IgD-negative memory B cell (primary cell): Measurements from ENCODE around the gene HECTD1. TPM values are rescaled to one million over a fixed set of nuclear protein-coding genes. Genes with fewer than 3 reads are reported as not detected.
"Not testable (repeated sequence)": the region's sequence is repeated elsewhere in the genome, so short reads cannot be mapped to it uniquely, and the experiment has no call there.

Experiments used
- H3K27ac Mint-ChIP-seq, 3 donors: one replicate each; pipeline ENCODE4 v1.8.0; 2020 to 2022; ENCODE audit warnings: mild to moderate bottlenecking in 3 of 3, mixed read lengths in 3 of 3, moderate library complexity in 1 of 3
- H3K27me3 Mint-ChIP-seq: one replicate; pipeline ENCODE4 v1.8.0; 2021; ENCODE audit warnings: mixed read lengths
- H3K36me3 Mint-ChIP-seq: one replicate; pipeline ENCODE4 v1.8.0; 2020; ENCODE audit warnings: mild to moderate bottlenecking, mixed read lengths
- H3K4me1 Mint-ChIP-seq, 3 donors: one replicate each; pipeline ENCODE4 v1.8.0; 2020 to 2022; ENCODE audit warnings: mixed read lengths in 3 of 3, mild to moderate bottlenecking in 1 of 3
- H3K4me3 Mint-ChIP-seq, 4 donors: one replicate each; pipeline ENCODE4 v1.8.0; 2020 to 2022; ENCODE audit warnings: mild to moderate bottlenecking in 4 of 4, mixed read lengths in 4 of 4, moderate library complexity in 3 of 4
- H3K9me3 Mint-ChIP-seq, 3 donors: one replicate each; pipeline ENCODE4 v1.8.0; 2020 to 2021; ENCODE audit warnings: mixed read lengths in 3 of 3, mild to moderate bottlenecking in 1 of 3
- polyA plus RNA-seq: library from polyadenylated mRNA; unstranded; fragments of 300-500 nt; fragmentation: Illumina TruSeq; gene quantifications from one replicate; pipeline ENCODE4 v1.2.3, GENCODE V29; 2021

Gene HECTD1
- polyA plus RNA-seq, 1 donor from 2014 or later, result 30.9 TPM

DNA sequence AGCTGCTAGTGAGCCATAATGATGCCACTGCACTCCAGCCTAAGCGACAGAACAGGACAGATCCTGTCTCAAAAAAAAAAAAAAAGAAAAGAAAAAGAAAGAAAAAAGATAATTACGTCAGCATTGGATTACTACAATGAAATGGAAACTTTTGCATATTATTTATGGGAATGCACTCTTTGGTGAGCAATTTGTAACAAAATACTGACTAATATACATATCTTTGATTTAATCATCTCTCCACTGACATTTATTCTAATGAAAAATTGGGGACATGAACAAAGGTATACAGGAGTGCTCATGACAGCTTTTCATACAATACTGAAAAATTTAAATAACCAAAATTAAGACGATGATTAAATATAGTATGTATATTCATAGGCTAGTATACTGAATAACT is 27.9 kb upstream of the HECTD1 start:
- Mint-ChIP-seq H3K27me3 (no peaks in the 10 kb centered on the region), H3K27ac (no peak overlapping the region), H3K4me3 (no peak overlapping the region), H3K36me3 (peaks cover 2% of the 10 kb centered on the region), H3K4me1 (peaks cover 2 to 4% (median 3%) of the 10 kb centered on the region in 3 donors), H3K9me3 (no peaks in the 10 kb centered on the region)

GRCh38 chr14:31232081-31232480 is 24.5 kb upstream of the HECTD1 start:
- H3K4me1 Mint-ChIP-seq, result peaks cover 0 to 3% (median 0%) of the 10 kb centered on the region in 3 donors

GRCh38 chr14:31231272-31231671 is 23.7 kb upstream of the HECTD1 start:
- not testable (repeated sequence) for H3K27me3 Mint-ChIP-seq, H3K4me1 Mint-ChIP-seq, H3K27ac Mint-ChIP-seq, H3K36me3 Mint-ChIP-seq, H3K4me3 Mint-ChIP-seq, H3K9me3 Mint-ChIP-seq

More at GRCh38 chr14:31232081-31232480, 24.5 kb upstream of the HECTD1 start:
- no peaks in the 10 kb centered on the region for H3K36me3 Mint-ChIP-seq
- H3K27me3 Mint-ChIP-seq, result no peaks in the 10 kb centered on the region
- no peak overlapping the region for H3K27ac Mint-ChIP-seq
- H3K4me3 Mint-ChIP-seq, result no peak overlapping the region
- H3K9me3 Mint-ChIP-seq, result no peaks in the 10 kb centered on the region

GRCh38 chr14:31230573-31230958 is 23.0 kb upstream of the HECTD1 start:
- Mint-ChIP-seq H3K27me3 (no peaks in the 10 kb centered on the region), H3K4me1 (peaks cover 0 to 3% (median 0%) of the 10 kb centered on the region in 3 donors)

GRCh38 chr14:31229638-31230572 is 22.3 kb upstream of the HECTD1 start:
- no peaks in the 10 kb centered on the region for H3K36me3 Mint-ChIP-seq
- no peaks in the 10 kb centered on the region for H3K27me3 Mint-ChIP-seq
- H3K27ac Mint-ChIP-seq, result no peak overlapping the region
- H3K4me1 Mint-ChIP-seq, result peaks cover 0 to 3% (median 0%) of the 10 kb centered on the region in 3 donors
- no peaks in the 10 kb centered on the region for H3K9me3 Mint-ChIP-seq
- H3K4me3 Mint-ChIP-seq, result no peak overlapping the region

More at GRCh38 chr14:31230573-31230958, 23.0 kb upstream of the HECTD1 start:
- Mint-ChIP-seq H3K9me3 (no peaks in the 10 kb centered on the region), H3K36me3 (no peaks in the 10 kb centered on the region), H3K4me3 (no peak overlapping the region), H3K27ac (no peak overlapping the region)

DNA sequence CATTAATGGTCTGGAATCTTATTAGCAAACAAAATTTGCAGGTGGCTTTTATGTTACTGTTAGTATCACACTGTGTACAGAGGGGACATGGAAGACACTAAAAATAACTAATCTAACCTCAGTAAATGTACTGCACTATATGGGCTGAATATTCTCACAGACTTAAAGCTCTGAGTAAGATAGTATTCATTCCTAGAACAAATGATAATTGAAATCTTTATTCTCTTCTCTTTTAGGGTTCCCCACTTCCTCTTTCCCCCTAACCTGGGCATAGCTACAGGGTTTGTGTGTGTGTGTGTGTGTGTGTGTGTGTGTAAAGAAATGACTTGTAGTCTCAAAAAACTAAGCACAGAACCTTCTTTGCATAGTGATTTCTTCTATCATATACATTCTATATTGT is 21.4 kb upstream of the HECTD1 start:
- H3K36me3 Mint-ChIP-seq, result peaks cover 2% of the 10 kb centered on the region
- peaks cover 0 to 4% (median 0%) of the 10 kb centered on the region in 3 donors for H3K9me3 Mint-ChIP-seq
- H3K4me3 Mint-ChIP-seq, result no peak overlapping the region
- H3K27me3 Mint-ChIP-seq, result peaks cover 3% of the 10 kb centered on the region
- H3K27ac Mint-ChIP-seq, result no peak overlapping the region
- H3K4me1 Mint-ChIP-seq, result peaks cover 0 to 3% (median 0%) of the 10 kb centered on the region in 3 donors

DNA sequence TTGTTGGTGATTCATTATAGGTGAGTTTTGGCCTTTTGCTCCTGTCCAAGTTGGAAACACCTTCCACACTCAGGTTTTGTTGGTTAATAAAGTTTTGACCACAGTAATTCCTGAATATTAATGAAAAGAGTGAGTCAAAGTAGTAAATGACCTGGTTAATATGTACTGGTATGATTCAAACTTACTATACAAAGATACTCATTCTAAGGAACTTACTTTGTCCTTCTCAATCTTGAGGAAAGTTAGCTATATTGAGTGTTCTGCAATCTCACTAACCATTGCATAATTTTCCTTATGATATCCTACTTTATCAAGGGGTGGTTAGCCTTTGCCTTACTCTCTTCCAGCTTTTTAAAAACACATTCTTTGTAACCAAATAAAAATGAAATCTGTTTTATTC is 20.9 kb upstream of the HECTD1 start:
- Mint-ChIP-seq H3K27ac (no peak overlapping the region), H3K27me3 (peaks cover 3% of the 10 kb centered on the region), H3K4me1 (peaks cover 0 to 3% (median 0%) of the 10 kb centered on the region in 3 donors), H3K36me3 (peaks cover 2% of the 10 kb centered on the region), H3K4me3 (no peak overlapping the region), H3K9me3 (peaks cover 0 to 4% (median 0%) of the 10 kb centered on the region in 3 donors)

- no peak overlapping the region for H3K4me3 Mint-ChIP-seq
These were observed 17.2 kb upstream of the HECTD1 start for GRCh38 chr14:31224808-31225207.

DNA sequence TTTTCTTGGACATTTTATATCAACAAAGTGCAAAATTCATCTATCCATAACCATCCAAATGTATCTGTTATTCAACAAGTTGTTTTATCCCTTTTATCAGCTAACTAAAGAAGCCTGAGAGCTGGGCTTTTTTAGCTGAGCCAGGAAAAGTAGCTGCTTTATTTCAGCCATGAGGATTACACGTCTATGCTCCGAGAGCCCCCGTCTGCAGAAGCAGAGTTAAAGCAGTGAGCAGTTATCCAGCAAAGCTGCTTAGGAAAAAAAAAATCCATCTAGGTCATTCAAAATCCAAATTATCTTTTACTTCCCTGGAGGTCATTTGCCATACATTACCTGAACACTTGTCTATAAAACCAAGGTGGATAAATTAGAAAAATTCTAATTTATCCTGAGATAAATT is 15.7 kb upstream of the HECTD1 start:
- peaks cover 2% of the 10 kb centered on the region for H3K36me3 Mint-ChIP-seq
- no peak overlapping the region for H3K27ac Mint-ChIP-seq
- peaks cover 0 to 4% (median 0%) of the 10 kb centered on the region in 3 donors for H3K9me3 Mint-ChIP-seq
- no peak overlapping the region for H3K4me3 Mint-ChIP-seq
- H3K27me3 Mint-ChIP-seq, result peaks cover 6% of the 10 kb centered on the region
- H3K4me1 Mint-ChIP-seq, result no peaks in the 10 kb centered on the region

More at GRCh38 chr14:31224808-31225207, 17.2 kb upstream of the HECTD1 start:
- H3K4me1 Mint-ChIP-seq, result peaks cover 0 to 3% (median 0%) of the 10 kb centered on the region in 3 donors
- no peak overlapping the region for H3K27ac Mint-ChIP-seq
- H3K36me3 Mint-ChIP-seq, result peaks cover 2% of the 10 kb centered on the region
- peaks cover 0 to 4% (median 0%) of the 10 kb centered on the region in 3 donors for H3K9me3 Mint-ChIP-seq
- peaks cover 6% of the 10 kb centered on the region for H3K27me3 Mint-ChIP-seq

- H3K27ac Mint-ChIP-seq, result no peak overlapping the region
- no peak overlapping the region for H3K4me3 Mint-ChIP-seq
- peaks cover 0 to 6% (median 0%) of the 10 kb centered on the region in 3 donors for H3K9me3 Mint-ChIP-seq
- H3K4me1 Mint-ChIP-seq, result no peaks in the 10 kb centered on the region
- H3K27me3 Mint-ChIP-seq, result peaks cover 6% of the 10 kb centered on the region
- H3K36me3 Mint-ChIP-seq, result peaks cover 2% of the 10 kb centered on the region
These were observed 15.2 kb upstream of the HECTD1 start for GRCh38 chr14:31222834-31223233.

DNA sequence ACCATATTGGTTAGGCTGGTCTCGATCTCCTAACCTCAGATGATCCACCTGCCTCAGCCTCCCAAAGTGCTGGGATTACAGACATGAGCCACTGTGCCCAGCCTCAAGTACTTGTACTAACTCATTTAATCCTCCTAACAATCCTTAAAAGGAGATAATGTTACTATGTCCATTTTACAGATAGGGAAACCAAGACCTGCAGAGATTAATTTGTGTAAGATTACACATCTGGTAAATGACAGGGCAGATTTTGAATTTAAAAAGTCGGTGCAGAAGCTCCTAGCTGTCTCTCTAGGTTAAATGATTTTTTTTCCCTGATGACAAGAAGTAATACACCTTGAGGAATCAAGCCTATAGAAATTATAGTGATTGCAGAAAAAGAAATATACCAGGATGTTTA is 13.7 kb upstream of the HECTD1 start:
- Mint-ChIP-seq H3K27me3 (peaks cover 6% of the 10 kb centered on the region), H3K9me3 (peaks cover 0 to 6% (median 0%) of the 10 kb centered on the region in 3 donors), H3K27ac (no peak overlapping the region), H3K36me3 (peaks cover 2% of the 10 kb centered on the region), H3K4me1 (no peaks in the 10 kb centered on the region), H3K4me3 (no peak overlapping the region)

- Mint-ChIP-seq H3K9me3 (peaks cover 0 to 2% (median 0%) of the 10 kb centered on the region in 3 donors), H3K4me1 (no peaks in the 10 kb centered on the region), H3K27ac (no peak overlapping the region), H3K4me3 (no peak overlapping the region), H3K27me3 (peaks cover 3% of the 10 kb centered on the region), H3K36me3 (no peaks in the 10 kb centered on the region)
These were observed 11.6 kb upstream of the HECTD1 start for GRCh38 chr14:31219169-31219568.

DNA sequence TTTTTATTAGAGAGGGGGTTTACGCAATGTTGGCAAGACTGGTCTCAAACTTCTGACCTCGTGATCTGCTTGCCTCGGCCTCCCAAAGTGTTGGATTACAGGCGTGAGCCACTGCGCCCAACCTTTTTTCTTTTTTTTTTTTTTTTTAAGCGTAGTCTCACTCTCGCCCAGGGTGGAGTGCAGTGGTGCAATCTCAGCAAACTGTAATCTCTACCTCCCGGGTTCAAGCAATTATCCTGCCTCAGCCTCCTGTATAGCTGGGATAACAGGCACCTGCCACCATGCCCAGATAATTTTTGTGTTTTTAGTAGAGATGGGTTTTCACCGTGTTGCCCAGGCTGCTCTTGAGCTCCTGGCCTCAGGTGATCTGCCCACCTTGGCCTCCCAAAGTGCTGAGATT is 8.8 kb upstream of the HECTD1 start:
- Mint-ChIP-seq H3K27ac (no peak overlapping the region), H3K27me3 (no peaks in the 10 kb centered on the region), H3K9me3 (peaks cover 0 to 2% (median 0%) of the 10 kb centered on the region in 3 donors), H3K4me1 (peaks cover 0 to 3% (median 0%) of the 10 kb centered on the region in 3 donors), H3K36me3 (no peaks in the 10 kb centered on the region), H3K4me3 (no peak overlapping the region)

- Mint-ChIP-seq H3K27ac (peak overlapping the region in 1 of 3 donors; percentile 89), H3K4me3 (no peak overlapping the region), H3K4me1 (peaks cover 10 to 15% (median 11%) of the 10 kb centered on the region in 3 donors), H3K9me3 (no peaks in the 10 kb centered on the region), H3K36me3 (no peaks in the 10 kb centered on the region), H3K27me3 (no peaks in the 10 kb centered on the region)
These were observed 5.3 kb upstream of the HECTD1 start for GRCh38 chr14:31212893-31213292.

DNA sequence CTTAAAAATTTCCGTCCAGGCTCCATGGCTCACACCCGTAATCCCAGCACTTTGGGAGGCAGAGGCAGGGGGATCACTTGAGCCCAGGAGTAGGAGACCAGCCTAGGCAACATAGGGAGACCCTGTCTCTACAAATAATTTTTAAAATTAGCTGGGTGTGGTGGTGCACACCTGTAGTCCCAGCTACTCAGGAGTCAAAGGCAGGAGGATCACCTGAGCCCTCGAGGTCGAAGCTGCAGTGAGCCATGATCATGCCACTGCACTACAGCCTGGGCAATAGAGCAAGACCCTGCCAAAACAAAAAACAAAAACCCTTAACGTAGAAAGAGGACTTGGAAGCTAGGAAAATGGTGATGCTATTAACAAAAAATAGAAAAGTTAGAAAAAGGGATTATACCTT is 2.0 kb upstream of the HECTD1 start:
- H3K4me3 Mint-ChIP-seq, result peak overlapping the region in 2 of 4 donors; percentile 63 to 97
- no peaks in the 10 kb centered on the region for H3K27me3 Mint-ChIP-seq
- H3K9me3 Mint-ChIP-seq, result no peaks in the 10 kb centered on the region
- H3K36me3 Mint-ChIP-seq, result no peaks in the 10 kb centered on the region
- H3K27ac Mint-ChIP-seq, result peak overlapping the region in 2 of 3 donors; percentile 81 to 99
- H3K4me1 Mint-ChIP-seq, result peaks cover 22 to 30% (median 24%) of the 10 kb centered on the region in 3 donors
